Measurements from ENCODE around the gene PNKD.

GRCh38 chr2:218312267-218312756, 42.0 kb downstream of the PNKD start:
- TF ChIP-seq, protein P1, sequence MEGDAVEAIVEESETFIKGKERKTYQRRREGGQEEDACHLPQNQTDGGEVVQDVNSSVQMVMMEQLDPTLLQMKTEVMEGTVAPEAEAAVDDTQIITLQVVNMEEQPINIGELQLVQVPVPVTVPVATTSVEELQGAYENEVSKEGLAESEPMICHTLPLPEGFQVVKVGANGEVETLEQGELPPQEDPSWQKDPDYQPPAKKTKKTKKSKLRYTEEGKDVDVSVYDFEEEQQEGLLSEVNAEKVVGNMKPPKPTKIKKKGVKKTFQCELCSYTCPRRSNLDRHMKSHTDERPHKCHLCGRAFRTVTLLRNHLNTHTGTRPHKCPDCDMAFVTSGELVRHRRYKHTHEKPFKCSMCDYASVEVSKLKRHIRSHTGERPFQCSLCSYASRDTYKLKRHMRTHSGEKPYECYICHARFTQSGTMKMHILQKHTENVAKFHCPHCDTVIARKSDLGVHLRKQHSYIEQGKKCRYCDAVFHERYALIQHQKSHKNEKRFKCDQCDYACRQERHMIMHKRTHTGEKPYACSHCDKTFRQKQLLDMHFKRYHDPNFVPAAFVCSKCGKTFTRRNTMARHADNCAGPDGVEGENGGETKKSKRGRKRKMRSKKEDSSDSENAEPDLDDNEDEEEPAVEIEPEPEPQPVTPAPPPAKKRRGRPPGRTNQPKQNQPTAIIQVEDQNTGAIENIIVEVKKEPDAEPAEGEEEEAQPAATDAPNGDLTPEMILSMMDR (IDR thresholded peaks at IDR 0.05), result no peak
- TF ChIP-seq POLR2AphosphoS5 (IDR thresholded peaks at IDR 0.05), result peak; percentile 64
- TF ChIP-seq POLR2A (IDR thresholded peaks at IDR 0.05), result no peak
